ENCODE measurements around the gene BEST3.

GRCh38 chr12:69639400-69640016, 59.6 kb downstream of the BEST3 start:
- TF ChIP-seq RAD21 (IDR thresholded peaks at IDR 0.05; ENCODE audit: low read depth) (peak; percentile 83), TAF1 (IDR thresholded peaks at IDR 0.05; ENCODE audit: low read depth) (no peak), ZBTB7A (IDR thresholded peaks at IDR 0.05; ENCODE audit: low read depth) (no peak), EP300 (IDR thresholded peaks at IDR 0.05; ENCODE audit: borderline replicate concordance) (no peak), MAX (IDR thresholded peaks at IDR 0.05) (peak; percentile 78), TEAD4 (IDR thresholded peaks at IDR 0.05) (no peak), CEBPB (IDR thresholded peaks at IDR 0.05) (no peak), YY1 (IDR thresholded peaks at IDR 0.05; ENCODE audit: low read depth) (no peak), FOXM1 (IDR thresholded peaks at IDR 0.05; ENCODE audit: borderline replicate concordance, low read depth) (no peak), CREB1 (IDR thresholded peaks at IDR 0.05; ENCODE audit: low read depth) (no peak), EGR1 (IDR thresholded peaks at IDR 0.05) (no peak)
- TF ChIP-seq, protein P1, sequence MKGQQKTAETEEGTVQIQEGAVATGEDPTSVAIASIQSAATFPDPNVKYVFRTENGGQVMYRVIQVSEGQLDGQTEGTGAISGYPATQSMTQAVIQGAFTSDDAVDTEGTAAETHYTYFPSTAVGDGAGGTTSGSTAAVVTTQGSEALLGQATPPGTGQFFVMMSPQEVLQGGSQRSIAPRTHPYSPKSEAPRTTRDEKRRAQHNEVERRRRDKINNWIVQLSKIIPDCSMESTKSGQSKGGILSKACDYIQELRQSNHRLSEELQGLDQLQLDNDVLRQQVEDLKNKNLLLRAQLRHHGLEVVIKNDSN (IDR thresholded peaks at IDR 0.05) = no peak
- TF ChIP-seq, protein P2, sequence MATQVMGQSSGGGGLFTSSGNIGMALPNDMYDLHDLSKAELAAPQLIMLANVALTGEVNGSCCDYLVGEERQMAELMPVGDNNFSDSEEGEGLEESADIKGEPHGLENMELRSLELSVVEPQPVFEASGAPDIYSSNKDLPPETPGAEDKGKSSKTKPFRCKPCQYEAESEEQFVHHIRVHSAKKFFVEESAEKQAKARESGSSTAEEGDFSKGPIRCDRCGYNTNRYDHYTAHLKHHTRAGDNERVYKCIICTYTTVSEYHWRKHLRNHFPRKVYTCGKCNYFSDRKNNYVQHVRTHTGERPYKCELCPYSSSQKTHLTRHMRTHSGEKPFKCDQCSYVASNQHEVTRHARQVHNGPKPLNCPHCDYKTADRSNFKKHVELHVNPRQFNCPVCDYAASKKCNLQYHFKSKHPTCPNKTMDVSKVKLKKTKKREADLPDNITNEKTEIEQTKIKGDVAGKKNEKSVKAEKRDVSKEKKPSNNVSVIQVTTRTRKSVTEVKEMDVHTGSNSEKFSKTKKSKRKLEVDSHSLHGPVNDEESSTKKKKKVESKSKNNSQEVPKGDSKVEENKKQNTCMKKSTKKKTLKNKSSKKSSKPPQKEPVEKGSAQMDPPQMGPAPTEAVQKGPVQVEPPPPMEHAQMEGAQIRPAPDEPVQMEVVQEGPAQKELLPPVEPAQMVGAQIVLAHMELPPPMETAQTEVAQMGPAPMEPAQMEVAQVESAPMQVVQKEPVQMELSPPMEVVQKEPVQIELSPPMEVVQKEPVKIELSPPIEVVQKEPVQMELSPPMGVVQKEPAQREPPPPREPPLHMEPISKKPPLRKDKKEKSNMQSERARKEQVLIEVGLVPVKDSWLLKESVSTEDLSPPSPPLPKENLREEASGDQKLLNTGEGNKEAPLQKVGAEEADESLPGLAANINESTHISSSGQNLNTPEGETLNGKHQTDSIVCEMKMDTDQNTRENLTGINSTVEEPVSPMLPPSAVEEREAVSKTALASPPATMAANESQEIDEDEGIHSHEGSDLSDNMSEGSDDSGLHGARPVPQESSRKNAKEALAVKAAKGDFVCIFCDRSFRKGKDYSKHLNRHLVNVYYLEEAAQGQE (IDR thresholded peaks at IDR 0.05; ENCODE audit: low read depth) = no peak
